ENCODE data around the gene DSCAML1.

DNA sequence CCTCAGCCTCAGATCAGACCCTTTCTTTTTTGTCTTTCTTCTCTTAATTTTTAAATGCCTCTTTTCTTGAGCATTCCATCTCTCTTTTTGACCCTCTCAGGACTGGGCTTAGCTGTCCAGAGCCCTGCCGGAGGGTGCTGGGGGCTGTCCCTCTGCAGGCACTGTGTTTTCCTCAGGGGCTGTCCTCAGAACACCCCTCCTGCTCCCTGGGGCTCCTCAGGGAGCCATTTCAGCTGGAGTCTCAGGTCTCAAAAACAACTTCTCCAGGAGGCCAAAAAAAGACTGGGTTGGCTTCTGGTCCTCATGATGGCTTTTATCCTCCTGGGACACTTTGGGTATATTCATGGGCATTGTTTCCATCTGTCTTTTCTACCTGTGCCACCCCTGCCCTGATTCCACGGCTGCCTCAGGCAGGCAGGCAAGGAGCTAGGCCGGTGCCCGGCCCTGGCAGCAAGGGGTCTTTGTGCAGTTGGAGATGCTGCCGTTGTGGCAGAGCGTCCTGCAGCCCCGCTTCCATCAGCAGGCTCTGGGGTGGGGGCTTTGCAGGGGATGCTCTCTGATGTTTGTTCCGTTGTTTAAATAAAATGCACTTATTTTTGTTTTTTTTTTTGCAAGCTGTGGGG, 384.3 kb downstream of the DSCAML1 start:
- TF ChIP-seq EZH2 (IDR thresholded peaks at IDR 0.05; ENCODE audit: insufficient read depth, poor library complexity, severe bottlenecking) = no peak
- TF ChIP-seq EZH2phosphoT487 (IDR thresholded peaks at IDR 0.05; ENCODE audit: insufficient read depth, low read depth) = no peak
